SJSA1 (cell line): ENCODE measurements around the gene BRMS1. TPM values are rescaled to one million over a fixed set of nuclear protein-coding genes. Genes with fewer than 3 reads are reported as not detected.

ENCODE experiments used
- DNase-seq, 2 experiments: peaks; one replicate each; pipeline ENCODE4 v3.0.0-alpha.2; 2015 to 2020; ENCODE audit warnings: low spot score in 2 of 2, low read depth in 1 of 2
- H3K27ac ChIP-seq: fragments of 250-450 bp; sonication (Bioruptor Pico); 2 replicates; pipeline ENCODE4 v1.5.1; 2020; ENCODE audit warnings: mild to moderate bottlenecking, moderate library complexity
- H3K27me3 ChIP-seq: fragments of 250-450 bp; sonication (Bioruptor Pico); replicated peaks from 2 replicates; pipeline ENCODE4 v1.5.1; 2020; ENCODE audit warnings: mild to moderate bottlenecking, moderate library complexity
- H3K36me3 ChIP-seq: fragments of 250-450 bp; sonication (Bioruptor Pico); 2 replicates; pipeline ENCODE4 v1.5.1; 2020; ENCODE audit warnings: mild to moderate bottlenecking
- H3K4me1 ChIP-seq: fragments of 250-450 bp; sonication (Bioruptor Pico); replicated peaks from 2 replicates; pipeline ENCODE4 v1.6.1; 2021; ENCODE audit warnings: mild to moderate bottlenecking
- H3K4me3 ChIP-seq: fragments of 250-450 bp; sonication (Bioruptor Pico); 2 replicates; pipeline ENCODE4 v1.5.1; 2020; ENCODE audit warnings: mild to moderate bottlenecking
- H3K9me3 ChIP-seq: fragments of 250-450 bp; sonication (Bioruptor Pico); replicated peaks from 2 replicates; pipeline ENCODE4 v1.5.1; 2020; ENCODE audit warnings: mild to moderate bottlenecking
- total RNA-seq: library from RNA; depleted of rRNA; stranded (reverse); fragments of >200 nt; shearing (Covaris generic); gene quantifications from 2 replicates; pipeline ENCODE4 v1.2.3, GENCODE V29; 2014

The BRMS1 gene
- total RNA-seq, 1 experiment from 2014 or later: 189 TPM

DNA sequence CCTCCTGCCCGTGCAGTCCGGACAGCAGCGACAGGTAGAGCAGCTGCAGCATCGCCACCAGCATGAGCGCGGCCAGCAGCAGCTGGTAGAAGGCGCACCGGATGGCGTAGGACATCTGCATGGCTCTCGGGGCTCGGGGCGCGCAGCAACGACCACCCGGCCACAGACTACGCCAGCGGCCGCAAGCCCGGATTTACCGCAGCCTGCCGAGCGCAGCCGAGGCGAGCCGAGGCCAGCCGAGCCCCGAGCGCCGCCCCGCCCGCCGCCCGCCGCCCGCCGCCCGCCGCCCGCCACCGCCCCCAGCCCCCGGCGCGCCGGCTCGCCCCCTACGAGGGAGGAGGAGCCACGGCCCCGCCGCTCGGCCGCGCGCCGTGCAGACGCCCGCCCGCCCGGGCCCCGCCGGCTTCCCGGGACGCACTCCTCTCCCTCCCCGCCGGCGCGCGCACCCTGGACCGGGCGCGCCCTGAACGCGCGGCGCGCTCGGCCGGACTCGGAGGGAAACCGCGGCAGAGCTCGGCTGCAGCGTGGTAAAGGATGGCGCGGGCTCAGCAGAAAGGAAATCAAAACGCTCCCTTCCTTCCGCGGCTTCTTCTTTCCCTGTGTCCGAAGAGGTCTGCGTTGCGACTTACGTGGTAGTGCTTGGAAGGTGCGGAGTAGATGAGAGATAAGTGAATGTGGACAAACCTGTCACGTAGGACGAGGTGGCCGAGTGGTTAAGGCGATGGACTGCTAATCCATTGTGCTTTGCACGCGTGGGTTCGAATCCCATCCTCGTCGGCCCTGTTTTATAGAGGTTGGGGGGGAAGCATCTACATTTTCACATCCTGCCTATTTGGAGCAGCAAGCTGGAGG lies 2.7 kb upstream of the BRMS1 start, which contains the start of gene B4GAT1:
Gene B4GAT1, minus strand, starts transcription at position 205 of the 852 bp plus-strand sequence. Its CDS starts 84 bp downstream, at position 121.
- no peaks in the 10 kb centered on the region; the same call in 1 of the 2 replicates for H3K9me3 ChIP-seq
- peaks cover 38% of the 10 kb centered on the region for H3K4me1 ChIP-seq
- H3K36me3 ChIP-seq: peaks cover 15% of the 10 kb centered on the region
- no peaks in the 10 kb centered on the region for H3K27me3 ChIP-seq
- DNase-seq: peak; percentile 98 to 99
- no peak within 1 kb of the TSS; the same call in 1 of the 2 replicates for H3K27ac ChIP-seq
- H3K4me3 ChIP-seq: peak within 1 kb of the TSS; percentile 76

DNA sequence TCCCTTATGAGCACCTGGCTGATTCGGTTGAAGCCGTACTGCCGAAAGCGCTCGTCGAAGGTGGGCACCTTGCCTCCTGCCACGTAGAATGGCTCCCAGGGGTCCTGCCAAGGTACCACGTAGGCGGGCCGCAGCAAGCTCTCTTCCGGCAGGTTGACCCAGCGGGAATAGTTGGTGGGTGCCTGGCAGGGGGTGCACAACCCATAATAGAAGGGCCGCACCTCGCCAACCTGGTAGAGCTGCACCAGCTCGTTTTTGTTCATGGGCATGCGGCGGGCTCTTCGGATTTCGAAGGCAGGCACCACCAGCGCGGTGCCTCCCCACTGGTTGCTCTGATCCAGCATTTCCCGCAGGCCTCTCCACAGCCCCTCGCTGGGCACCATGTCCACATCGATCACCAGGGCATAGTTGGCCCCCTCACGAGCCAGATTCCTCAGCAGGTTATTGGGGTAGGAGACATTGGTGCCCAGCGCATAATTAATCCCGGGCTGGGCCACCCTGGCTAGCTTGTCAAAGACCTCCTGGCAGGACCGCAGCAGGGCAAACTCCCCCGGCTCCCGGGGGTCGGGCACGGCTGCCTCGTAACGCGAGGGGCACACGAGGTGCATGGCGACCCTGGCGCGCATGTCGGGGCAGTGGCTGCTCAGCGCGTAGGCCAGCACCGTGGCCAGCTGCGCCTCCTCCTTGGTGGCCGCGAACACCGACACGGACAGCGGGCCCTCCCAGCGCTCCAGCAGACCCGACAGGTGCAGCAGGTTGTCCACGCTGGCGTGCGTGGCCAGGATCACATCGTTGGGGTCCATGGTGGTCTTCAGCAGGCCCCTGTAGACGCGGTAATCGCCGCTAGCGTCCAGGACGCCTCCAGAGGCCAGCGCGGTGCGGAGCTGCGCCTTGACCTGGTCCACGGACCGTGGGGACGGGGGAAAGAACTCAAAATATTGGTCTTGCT lies 1.8 kb upstream of the BRMS1 start:
- H3K27ac ChIP-seq: no peak overlapping the region; the same call in 1 of the 2 replicates

DNA sequence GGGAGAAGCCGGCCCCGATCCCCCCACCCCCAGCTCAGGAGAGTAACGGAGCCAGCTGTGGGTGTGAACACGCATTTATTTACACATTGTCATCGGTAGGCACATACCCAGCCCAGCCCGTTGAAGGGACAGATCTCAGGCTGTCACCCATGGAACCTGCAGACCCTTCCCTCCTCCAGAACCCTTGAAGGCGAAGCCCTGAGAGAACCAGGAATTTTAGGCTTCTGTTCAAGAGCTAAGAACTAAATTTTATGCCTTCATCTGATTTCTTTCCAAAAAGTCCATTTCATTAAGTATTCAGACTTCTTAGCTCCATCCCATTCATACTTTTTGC lies 379 bp upstream of the BRMS1 start:
- no peak for DNase-seq
- peak overlapping the region; percentile 74 for H3K4me3 ChIP-seq
- H3K9me3 ChIP-seq: no peaks in the 10 kb centered on the region; the same call in 1 of the 2 replicates
- no peaks in the 10 kb centered on the region for H3K27me3 ChIP-seq
- H3K36me3 ChIP-seq: peaks cover 38% of the 10 kb centered on the region
- H3K4me1 ChIP-seq: peaks cover 38% of the 10 kb centered on the region
- H3K27ac ChIP-seq: peak overlapping the region; percentile 41

More for the DNA sequence above, 1.8 kb upstream of the BRMS1 start:
- no peaks in the 10 kb centered on the region for H3K27me3 ChIP-seq
- DNase-seq: peak in 1 of 2 experiments; percentile 50
- H3K4me3 ChIP-seq: peak overlapping the region; percentile 76
- H3K9me3 ChIP-seq: no peaks in the 10 kb centered on the region; the same call in 1 of the 2 replicates
- H3K4me1 ChIP-seq: peaks cover 38% of the 10 kb centered on the region
- peaks cover 24% of the 10 kb centered on the region for H3K36me3 ChIP-seq

DNA sequence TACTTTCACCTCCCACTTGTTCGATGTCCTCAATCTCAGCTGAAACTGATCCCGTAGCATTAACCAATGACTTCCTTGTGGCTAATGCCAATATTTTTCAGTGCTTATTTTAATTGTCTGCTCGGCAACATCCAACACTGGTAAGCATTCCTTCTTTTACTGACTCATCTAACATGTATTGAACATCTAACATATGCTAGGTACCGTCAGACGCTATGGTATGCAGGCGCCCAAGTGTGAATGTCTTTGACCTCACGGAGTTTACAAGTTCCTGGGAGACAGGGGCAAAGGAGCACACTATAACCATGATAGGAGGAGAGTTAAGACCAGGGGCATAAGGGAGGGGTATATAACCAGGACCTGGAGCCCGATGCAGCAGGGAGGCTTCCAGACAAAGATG lies 1.7 kb downstream of the BRMS1 start:
- Histone ChIP-seq H3K27ac (no peak overlapping the region), H3K27me3 (no peaks in the 10 kb centered on the region), H3K36me3 (peaks cover 59% of the 10 kb centered on the region), H3K9me3 (no peaks in the 10 kb centered on the region; the same call in 1 of the 2 replicates), H3K4me1 (peaks cover 36% of the 10 kb centered on the region), H3K4me3 (no peak overlapping the region)
- DNase-seq: no peak

DNA sequence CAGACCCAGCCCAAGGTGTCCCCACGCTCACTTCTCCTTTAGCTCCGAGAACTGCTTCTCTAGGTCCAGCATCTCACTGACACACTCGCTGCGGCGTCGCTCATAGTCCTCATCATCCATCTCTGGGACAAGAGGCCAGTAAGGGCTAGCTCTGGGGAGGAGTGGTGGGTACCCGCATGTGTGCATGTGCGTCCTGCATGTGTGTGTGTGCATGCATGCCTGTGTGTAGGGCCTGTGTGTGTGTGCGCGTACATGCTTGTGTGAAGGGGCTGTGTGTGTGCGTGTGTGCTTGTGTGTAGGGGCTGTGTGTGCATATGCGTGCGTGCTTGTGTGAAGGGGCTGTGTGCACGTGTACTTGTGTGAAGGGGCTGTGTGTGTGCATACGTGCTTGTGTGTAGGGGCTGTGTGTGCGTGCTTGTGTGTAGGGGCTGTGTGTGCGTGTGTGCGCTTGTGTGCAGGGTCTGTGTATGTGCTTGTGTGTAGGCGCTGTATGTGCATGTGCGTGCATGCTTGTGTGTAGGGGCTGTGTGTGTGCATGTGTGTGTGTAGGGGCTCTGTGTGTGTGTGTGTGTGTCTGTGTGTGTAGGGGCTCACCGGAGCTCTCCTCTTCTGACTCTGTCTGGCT lies 3.3 kb downstream of the BRMS1 start:
- Histone ChIP-seq H3K4me1 (peaks cover 39% of the 10 kb centered on the region), H3K27ac (no peak overlapping the region), H3K4me3 (no peak overlapping the region), H3K36me3 (peaks cover 70% of the 10 kb centered on the region), H3K27me3 (no peaks in the 10 kb centered on the region), H3K9me3 (no peaks in the 10 kb centered on the region)
- DNase-seq: peak in 1 of 2 experiments; percentile 50

DNA sequence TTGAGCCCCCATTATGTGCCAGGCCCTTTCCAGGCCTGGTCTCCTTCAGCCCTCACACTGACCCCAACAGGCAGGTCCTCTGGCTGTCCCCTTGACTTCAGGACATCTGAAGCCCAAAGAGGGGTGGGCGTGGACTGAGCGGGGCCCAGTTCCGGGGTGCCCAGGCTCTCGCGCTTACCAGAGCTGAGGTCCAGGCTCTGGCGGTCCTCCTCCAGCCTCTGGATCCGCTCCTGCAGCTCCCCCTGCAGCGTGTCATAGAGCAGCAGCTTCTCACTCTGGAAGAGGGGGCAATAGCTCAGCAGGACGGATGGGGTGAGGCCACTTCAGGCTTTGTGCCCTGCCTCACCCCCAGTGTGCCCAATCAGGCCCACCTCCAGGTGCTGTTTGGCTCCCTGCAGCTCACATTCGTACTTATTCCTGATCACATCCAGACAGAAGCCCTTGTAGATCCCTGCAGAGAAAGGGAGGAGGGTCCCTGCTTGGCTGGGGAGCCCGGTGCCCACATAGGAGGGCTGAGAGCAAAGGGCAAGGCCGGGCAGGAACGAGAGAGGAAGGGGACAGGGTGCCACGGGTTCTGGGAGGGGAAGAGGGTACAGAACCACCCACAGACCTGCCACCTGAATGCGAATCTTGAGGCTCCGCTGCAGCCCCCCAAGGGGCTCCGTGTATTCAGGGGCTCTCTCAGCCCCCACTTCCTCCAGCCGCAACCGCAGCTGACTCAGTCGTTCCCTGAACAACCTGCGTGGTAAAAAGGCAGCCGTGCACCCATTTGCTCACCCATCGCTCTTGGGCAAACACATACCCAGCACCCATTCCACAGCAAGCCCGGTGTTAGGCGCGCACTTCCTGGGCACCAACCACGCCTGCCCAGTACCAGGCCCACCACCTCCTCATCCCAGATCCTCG lies 4.1 kb downstream of the BRMS1 start:
- Histone ChIP-seq H3K4me1 (peaks cover 43% of the 10 kb centered on the region), H3K4me3 (no peak overlapping the region), H3K9me3 (no peaks in the 10 kb centered on the region), H3K27ac (no peak overlapping the region), H3K36me3 (peaks cover 74% of the 10 kb centered on the region), H3K27me3 (no peaks in the 10 kb centered on the region)
- peak in 1 of 2 experiments; percentile 59 for DNase-seq

DNA sequence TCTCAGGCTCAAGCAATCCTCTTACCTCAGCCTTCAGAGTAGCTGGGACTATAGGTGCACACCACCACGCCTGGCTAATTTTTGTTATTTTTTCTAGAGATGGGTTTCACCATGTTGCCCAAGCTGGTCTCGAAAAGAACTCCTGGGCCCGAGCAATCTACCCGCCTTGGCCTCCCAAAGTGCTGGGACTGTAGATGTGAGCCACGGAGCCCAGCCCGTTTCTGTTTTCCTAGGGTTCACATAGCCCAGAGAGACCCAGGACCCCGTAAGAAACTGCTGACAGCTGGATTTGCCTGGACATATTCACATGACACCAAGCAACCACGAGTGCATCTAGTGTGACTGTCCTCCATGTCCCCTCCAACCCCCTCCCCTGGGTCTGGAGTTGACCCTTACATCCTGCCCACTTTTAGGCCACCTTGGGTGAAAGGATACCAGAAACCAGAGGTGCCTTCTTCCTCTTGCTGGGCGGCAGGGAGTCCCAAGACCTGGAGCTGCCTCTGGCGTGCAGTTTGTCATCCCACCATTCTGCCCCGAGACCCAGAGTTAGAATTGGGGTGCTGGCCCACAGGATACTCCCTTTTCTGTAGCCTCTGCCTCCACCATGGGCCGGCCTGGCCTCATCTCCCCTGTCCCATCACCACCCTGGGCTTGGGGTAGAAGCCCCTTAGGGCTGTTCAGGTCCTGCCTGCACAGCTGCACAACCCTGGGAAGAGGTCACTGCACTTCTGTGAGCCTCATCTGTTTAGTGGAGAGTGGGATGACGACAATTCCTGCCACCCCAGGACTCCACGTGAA lies 5.0 kb downstream of the BRMS1 start:
- no peak overlapping the region for H3K27ac ChIP-seq
- no peaks in the 10 kb centered on the region for H3K27me3 ChIP-seq
- H3K4me3 ChIP-seq: no peak overlapping the region
- H3K9me3 ChIP-seq: no peaks in the 10 kb centered on the region
- peaks cover 44% of the 10 kb centered on the region for H3K4me1 ChIP-seq
- peak in 1 of 2 experiments; percentile 52 for DNase-seq
- H3K36me3 ChIP-seq: peaks cover 84% of the 10 kb centered on the region

DNA sequence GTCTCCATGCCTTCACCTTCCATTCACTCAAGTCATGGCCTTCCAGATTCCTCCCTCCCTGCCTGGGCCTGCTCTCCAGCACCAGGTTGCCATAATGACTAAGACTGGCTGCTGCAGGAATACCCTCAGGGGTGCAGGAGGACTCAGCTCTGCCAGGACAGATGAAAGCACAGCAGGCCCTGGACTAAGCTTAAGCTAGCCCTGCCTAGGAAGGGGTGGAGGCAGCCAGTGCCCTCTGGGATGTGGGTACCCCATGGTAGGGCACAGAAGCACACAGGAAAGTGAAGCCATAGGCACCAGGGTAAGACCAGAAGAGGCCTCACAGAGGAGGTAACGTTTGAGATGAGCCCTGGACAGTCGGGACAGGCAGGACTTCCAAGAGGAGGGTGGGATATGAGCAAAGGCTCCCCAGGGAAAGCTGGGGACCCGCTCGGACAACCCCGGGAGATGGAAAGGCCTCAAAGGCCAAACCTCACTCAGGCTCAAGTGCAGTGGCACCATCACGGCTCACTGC lies 5.7 kb downstream of the BRMS1 start:
- no peaks in the 10 kb centered on the region for H3K27me3 ChIP-seq
- H3K27ac ChIP-seq: no peak overlapping the region
- no peak overlapping the region for H3K4me3 ChIP-seq
- peaks cover 87% of the 10 kb centered on the region for H3K36me3 ChIP-seq
- no peaks in the 10 kb centered on the region for H3K9me3 ChIP-seq
- no peak for DNase-seq
- peaks cover 47% of the 10 kb centered on the region for H3K4me1 ChIP-seq

DNA sequence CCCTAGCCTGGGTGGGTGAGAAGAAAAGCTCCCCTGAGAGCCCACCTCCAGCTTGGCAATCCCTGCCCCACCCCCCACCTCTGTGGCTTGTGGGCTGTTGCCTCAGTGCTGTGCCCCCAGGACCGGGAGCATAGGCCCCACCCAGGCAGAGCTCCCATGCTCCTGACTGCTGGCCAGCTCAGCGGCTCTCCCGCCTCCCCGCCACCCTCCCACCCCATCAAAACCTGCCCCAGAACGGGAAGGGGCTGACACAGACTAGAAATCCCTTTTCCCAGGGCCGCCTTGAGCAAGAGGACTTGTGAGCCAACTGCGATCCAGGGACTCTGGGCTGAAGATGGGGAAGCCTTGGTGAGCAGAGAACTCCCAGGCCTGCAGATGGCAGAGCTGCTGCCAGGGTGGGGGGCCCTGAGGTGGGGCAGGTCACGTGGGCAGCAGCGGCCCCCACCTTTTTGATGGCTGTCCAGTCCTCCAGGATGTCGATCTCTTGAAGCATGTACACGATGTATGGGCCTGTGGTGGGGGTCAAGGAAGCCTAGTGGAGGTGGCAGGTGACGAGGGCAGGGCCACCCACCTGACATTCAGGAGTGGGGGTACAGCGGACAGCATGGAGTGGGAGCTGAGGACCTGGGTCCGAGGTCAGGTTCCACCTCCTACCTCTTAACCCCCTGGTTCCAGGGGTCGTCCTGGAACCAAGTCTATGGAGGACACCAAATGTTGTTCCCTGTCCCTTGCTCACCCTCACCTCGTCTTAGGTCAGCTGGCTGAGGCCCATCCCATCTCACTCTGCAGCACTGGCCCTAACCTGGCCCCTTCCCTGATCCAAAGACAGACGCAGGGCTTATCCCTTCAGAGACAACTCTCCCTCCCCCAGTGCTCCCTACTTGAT lies 6.4 kb downstream of the BRMS1 start:
- peaks cover 40% of the 10 kb centered on the region for H3K4me1 ChIP-seq
- no peaks in the 10 kb centered on the region for H3K27me3 ChIP-seq
- no peak for DNase-seq
- H3K27ac ChIP-seq: no peak overlapping the region
- H3K4me3 ChIP-seq: no peak overlapping the region
- peaks cover 92% of the 10 kb centered on the region for H3K36me3 ChIP-seq
- no peaks in the 10 kb centered on the region for H3K9me3 ChIP-seq

DNA sequence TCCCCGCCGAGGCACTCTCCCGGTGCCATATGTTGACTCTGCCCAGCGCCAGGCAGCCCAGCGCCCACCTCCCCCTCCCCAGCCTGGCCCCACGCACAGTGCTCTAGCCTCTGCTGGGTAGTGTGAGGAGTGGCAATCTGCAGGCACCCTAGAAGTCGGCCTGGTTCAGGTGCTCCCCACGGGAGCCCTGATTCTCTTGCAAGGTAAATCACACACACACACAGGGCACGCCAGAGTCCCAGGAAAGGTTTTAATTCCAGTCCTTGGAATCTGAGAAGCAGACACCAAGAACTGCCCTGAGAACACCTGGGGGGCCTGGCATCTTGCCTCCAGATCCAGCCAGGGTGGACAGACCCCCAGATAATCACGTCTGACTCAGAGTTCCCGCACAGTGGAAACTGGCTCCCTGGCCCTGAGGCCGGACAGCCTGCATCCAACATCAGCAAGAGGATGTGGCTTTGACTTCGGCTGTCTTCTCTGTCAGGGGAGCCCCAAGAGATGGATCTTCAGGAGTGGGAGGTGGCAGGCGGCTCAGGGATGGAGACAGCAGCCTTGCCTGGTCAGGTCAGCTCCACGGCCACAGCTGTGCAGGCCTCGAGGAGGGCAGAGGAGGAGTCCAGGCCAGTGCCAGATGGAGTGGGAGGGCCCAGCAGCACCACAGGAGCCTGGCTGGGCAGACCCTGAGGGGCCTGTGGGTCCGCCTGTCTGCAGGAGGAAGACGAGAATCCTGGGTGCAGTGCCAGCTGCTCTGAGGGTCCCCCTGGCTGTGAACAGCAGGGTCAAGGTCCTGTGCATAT lies 7.6 kb downstream of the BRMS1 start:
- H3K9me3 ChIP-seq: no peaks in the 10 kb centered on the region
- peaks cover 37% of the 10 kb centered on the region for H3K4me1 ChIP-seq
- DNase-seq: peak in 1 of 2 experiments; percentile 57
- no peaks in the 10 kb centered on the region for H3K27me3 ChIP-seq
- H3K36me3 ChIP-seq: peaks cover 93% of the 10 kb centered on the region
- no peak overlapping the region for H3K4me3 ChIP-seq
- peak overlapping the region; percentile 90 for H3K27ac ChIP-seq
